PC-9 (cell line): ENCODE data around the gene PWWP2B. TPM values are rescaled to one million over a fixed set of nuclear protein-coding genes. Genes with fewer than 3 reads are reported as not detected.
A peak's percentile ranks its signal among the peaks of the same experiment; 100 is the strongest.

Experiments used
- BruUV-seq: library from RNA; stranded (reverse); fragments of 400-500 nt; replicated peaks from 2 replicates; lab custom pipeline; 2021; lab: Mats Ljungman, UMichigan
- CTCF ChIA-PET: fragments of 300-600 bp; sonication (Branson Sonifier 250); formaldehyde crosslinking; loops from one replicate; lab custom pipeline; 2022; ENCODE audit warnings: antibody characterized with exemption; lab: Charles Lee
- POLR2A ChIA-PET: fragments of 300-600 bp; sonication (Branson Sonifier 250); formaldehyde crosslinking; loops from one replicate; lab custom pipeline; 2022; ENCODE audit warnings: antibody characterized with exemption; ENCODE audit not compliant: unreplicated experiment; lab: Charles Lee
- DNase-seq, 2 experiments: peaks; one replicate each; pipeline versions ENCODE4 v3.0.0 to v3.0.0-alpha.2; 2015 to 2022; ENCODE audit warnings: mixed read lengths in 1 of 2
- H2AFZ ChIP-seq: fragments of 200-600 bp; sonication (generic); 2 replicates; pipeline ENCODE4 v1.8.1; 2017; ENCODE audit warnings: antibody characterized with exemption
- H3F3A ChIP-seq: fragments of 200-600 bp; sonication (generic); 2 replicates; pipeline ENCODE4 v1.8.1; 2017; ENCODE audit warnings: antibody characterized with exemption, mild to moderate bottlenecking, low read depth; ENCODE audit not compliant: insufficient read depth
- H3K27ac ChIP-seq: fragments of 200-600 bp; sonication (generic); 2 replicates; pipeline ENCODE4 v1.6.1; 2016; ENCODE audit warnings: mixed run types
- H3K27me3 ChIP-seq: fragments of 200-600 bp; sonication (generic); 2 replicates; pipeline ENCODE4 v1.6.1; 2016; ENCODE audit warnings: low read depth, mixed run types; ENCODE audit not compliant: insufficient read depth
- H3K36me3 ChIP-seq: fragments of 200-600 bp; sonication (generic); 2 replicates; pipeline ENCODE4 v1.6.1; 2016; ENCODE audit warnings: low read depth, mixed run types
- H3K4me1 ChIP-seq: fragments of 200-600 bp; sonication (generic); replicated peaks from 2 replicates; pipeline ENCODE4 v1.6.1; 2016; ENCODE audit warnings: mixed run types; ENCODE audit not compliant: insufficient read depth
- H3K4me2 ChIP-seq: fragments of 200-600 bp; sonication (generic); 2 replicates; pipeline ENCODE4 v1.6.1; 2017; ENCODE audit warnings: mixed run types
- H3K4me3 ChIP-seq: fragments of 200-600 bp; sonication (generic); 2 replicates; pipeline ENCODE4 v1.6.1; 2016; ENCODE audit warnings: mixed run types
- H3K79me2 ChIP-seq: fragments of 200-600 bp; sonication (generic); 2 replicates; pipeline ENCODE4 v1.6.1; 2017; ENCODE audit warnings: low read depth, mixed run types
- H3K9me2 ChIP-seq: fragments of 200-600 bp; sonication (generic); 2 replicates; pipeline ENCODE4 v1.8.1; 2017; ENCODE audit warnings: mild to moderate bottlenecking; ENCODE audit not compliant: insufficient read depth
- H3K9me3 ChIP-seq: fragments of 200-600 bp; sonication (generic); 2 replicates; pipeline ENCODE4 v1.8.1; 2016; ENCODE audit warnings: low read depth; ENCODE audit not compliant: insufficient read depth
- H4K20me1 ChIP-seq: fragments of 200-600 bp; sonication (generic); 2 replicates; pipeline ENCODE4 v1.8.1; 2017; ENCODE audit not compliant: insufficient read depth
- EZH2 ChIP-seq: fragments of 200-600 bp; sonication (generic); IDR thresholded peaks from 2 replicates; pipeline ENCODE4 v1.8.0; 2017; ENCODE audit warnings: antibody characterized with exemption, low read depth
- intact Hi-C: fragments of 100-400 bp; cut with micrococcal nuclease; formaldehyde crosslinking; loops from one replicate; pipeline ENCODE4 v1.10.0; 2022; ENCODE audit not compliant: unreplicated experiment
- total RNA-seq: library from RNA; stranded (reverse); gene quantifications from 2 replicates; pipeline ENCODE4 v1.2.3, GENCODE V29; 2021
- TF ChIP-seq, protein P1 (sequence below): fragments of 200-600 bp; sonication (generic); conservative IDR thresholded peaks from 2 replicates; pipeline ENCODE4 v1.6.1; 2017; ENCODE audit warnings: mixed run types, antibody characterized with exemption, mild to moderate bottlenecking, moderate library complexity

PWWP2B gene
- total RNA-seq, 1 experiment from 2014 or later = 16.9 TPM

- Histone ChIP-seq H4K20me1 (no peaks in the 10 kb centered on the region), H3K79me2 (0 out of 2 replicates have a peak, but pooled peaks cover 5% of the 10 kb centered on the region), H3K4me1 (peaks cover 56% of the 10 kb centered on the region), H3K27me3 (no peaks in the 10 kb centered on the region), H3K4me2 (peak overlapping the region; percentile 59), H3K9me3 (no peaks in the 10 kb centered on the region), H3K9me2 (no peaks in the 10 kb centered on the region), H2AFZ (no peak overlapping the region), H3K36me3 (no peaks in the 10 kb centered on the region), H3K4me3 (no peak overlapping the region), H3K27ac (peak overlapping the region; percentile 65), H3F3A (peaks cover 19% of the 10 kb centered on the region; the same call in 1 of the 2 replicates)
- POLR2A ChIA-PET = no interaction called here
- TF ChIP-seq, protein P1, sequence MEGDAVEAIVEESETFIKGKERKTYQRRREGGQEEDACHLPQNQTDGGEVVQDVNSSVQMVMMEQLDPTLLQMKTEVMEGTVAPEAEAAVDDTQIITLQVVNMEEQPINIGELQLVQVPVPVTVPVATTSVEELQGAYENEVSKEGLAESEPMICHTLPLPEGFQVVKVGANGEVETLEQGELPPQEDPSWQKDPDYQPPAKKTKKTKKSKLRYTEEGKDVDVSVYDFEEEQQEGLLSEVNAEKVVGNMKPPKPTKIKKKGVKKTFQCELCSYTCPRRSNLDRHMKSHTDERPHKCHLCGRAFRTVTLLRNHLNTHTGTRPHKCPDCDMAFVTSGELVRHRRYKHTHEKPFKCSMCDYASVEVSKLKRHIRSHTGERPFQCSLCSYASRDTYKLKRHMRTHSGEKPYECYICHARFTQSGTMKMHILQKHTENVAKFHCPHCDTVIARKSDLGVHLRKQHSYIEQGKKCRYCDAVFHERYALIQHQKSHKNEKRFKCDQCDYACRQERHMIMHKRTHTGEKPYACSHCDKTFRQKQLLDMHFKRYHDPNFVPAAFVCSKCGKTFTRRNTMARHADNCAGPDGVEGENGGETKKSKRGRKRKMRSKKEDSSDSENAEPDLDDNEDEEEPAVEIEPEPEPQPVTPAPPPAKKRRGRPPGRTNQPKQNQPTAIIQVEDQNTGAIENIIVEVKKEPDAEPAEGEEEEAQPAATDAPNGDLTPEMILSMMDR = no peak
- no peak for TF ChIP-seq EZH2
- DNase-seq = no peak
- intact Hi-C loops = no loop called here
- CTCF ChIA-PET = interaction anchor here (0.6 kb wide), 1 partner anchor 42 kb away, joined by 3 read pairs; no protein-coding TSS in a partner anchor
- BruUV-seq = no TSS peak
Observed at GRCh38 chr10:132449051-132449810, 52.2 kb downstream of the PWWP2B start.

GRCh38 chr10:132449811-132450181 is 52.8 kb downstream of the PWWP2B start:
- no peaks in the 10 kb centered on the region for H3K27me3 ChIP-seq
- peaks cover 50% of the 10 kb centered on the region for H3K4me1 ChIP-seq
- no peaks in the 10 kb centered on the region for H3K9me3 ChIP-seq
- POLR2A ChIA-PET = no interaction called here
- peaks cover 19% of the 10 kb centered on the region; the same call in 1 of the 2 replicates for H3F3A ChIP-seq
- H4K20me1 ChIP-seq = no peaks in the 10 kb centered on the region
- H3K9me2 ChIP-seq = no peaks in the 10 kb centered on the region
- no peak overlapping the region for H2AFZ ChIP-seq
- H3K79me2 ChIP-seq = 0 out of 2 replicates have a peak, but pooled peaks cover 5% of the 10 kb centered on the region
- no TSS peak for BruUV-seq
- H3K4me3 ChIP-seq = no peak overlapping the region
- intact Hi-C loops = no loop called here
- TF ChIP-seq EZH2 = no peak
- TF ChIP-seq, protein P1 = no peak
- H3K36me3 ChIP-seq = no peaks in the 10 kb centered on the region
- CTCF ChIA-PET = no interaction called here
- H3K27ac ChIP-seq = no peak overlapping the region; the same call in 1 of the 2 replicates
- peak overlapping the region; percentile 59; the same call in 1 of the 2 replicates for H3K4me2 ChIP-seq
- DNase-seq = no peak

DNA sequence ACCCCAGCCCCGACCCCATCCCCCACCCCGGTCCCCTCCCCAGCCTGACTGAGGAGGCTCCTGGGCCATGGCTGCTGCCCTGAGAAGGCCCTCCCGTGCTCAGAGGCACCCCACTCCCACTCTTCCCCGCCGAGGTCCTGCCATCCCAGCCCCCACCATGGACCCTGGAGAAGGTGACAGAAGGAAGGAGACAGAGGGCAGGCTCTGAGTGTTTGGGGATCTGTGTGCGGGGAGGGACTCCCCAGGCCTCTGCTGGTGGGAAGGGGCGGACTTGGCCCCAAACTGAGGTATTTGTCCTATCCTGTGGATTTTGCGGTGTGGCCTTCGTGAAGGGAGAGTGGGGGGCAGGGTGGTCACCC is 53.4 kb downstream of the PWWP2B start:
- Histone ChIP-seq H3K4me1 (peaks cover 44% of the 10 kb centered on the region), H3K4me3 (no peak overlapping the region), H3K27me3 (no peaks in the 10 kb centered on the region), H3K9me3 (no peaks in the 10 kb centered on the region), H3K9me2 (no peaks in the 10 kb centered on the region), H3K36me3 (no peaks in the 10 kb centered on the region), H3K4me2 (no peak overlapping the region), H2AFZ (no peak overlapping the region), H3F3A (peaks cover 13% of the 10 kb centered on the region; the same call in 1 of the 2 replicates), H3K79me2 (0 out of 2 replicates have a peak, but pooled peaks cover 5% of the 10 kb centered on the region), H3K27ac (no peak overlapping the region), H4K20me1 (no peaks in the 10 kb centered on the region)
- DNase-seq = no peak
- no TSS peak for BruUV-seq
- ChIA-PET POLR2A (no interaction called here), CTCF (no interaction called here)
- no peak for TF ChIP-seq EZH2
- intact Hi-C loops = no loop called here
